SK-N-SH treated with all-trans-retinoic acid at 6 μM for 48 hours (cell line): ENCODE data around the gene ZDHHC4.
"Not testable (repeated sequence)": the region's sequence is repeated elsewhere in the genome, so short reads cannot be mapped to it uniquely, and the experiment has no call there.

Experiments
- ARNTL ChIP-seq: fragments of 450-650 bp; formaldehyde crosslinking; IDR thresholded peaks from 2 replicates; pipeline ENCODE4 v1.5.0; 2020; ENCODE audit warnings: low read depth, mild to moderate bottlenecking, moderate library complexity, borderline replicate concordance
- BACH2 ChIP-seq: fragments of 250-450 bp; sonication (Bioruptor Pico); IDR thresholded peaks from 2 replicates; pipeline ENCODE4 v1.9.0; 2021; ENCODE audit warnings: mild to moderate bottlenecking, borderline replicate concordance
- ESRRG ChIP-seq: fragments of 250-450 bp; sonication (Bioruptor Pico); IDR thresholded peaks from 2 replicates; pipeline ENCODE4 v1.6.1; 2021; ENCODE audit warnings: mild to moderate bottlenecking
- GLIS3 ChIP-seq: fragments of 250-450 bp; sonication (Bioruptor Pico); IDR thresholded peaks from 2 replicates; pipeline ENCODE4 v1.5.0; 2020; ENCODE audit warnings: mild to moderate bottlenecking, moderate library complexity
- OSR1 ChIP-seq: fragments of 250-450 bp; sonication (Bioruptor Pico); IDR thresholded peaks from 2 replicates; pipeline ENCODE4 v1.8.0; 2022; ENCODE audit warnings: moderate library complexity, mild to moderate bottlenecking, inconsistent platforms
- PATZ1 ChIP-seq: fragments of 250-450 bp; sonication (Bioruptor Pico); IDR thresholded peaks from 2 replicates; pipeline ENCODE4 v1.8.0; 2020; ENCODE audit warnings: mild to moderate bottlenecking, moderate library complexity, borderline replicate concordance
- TOX ChIP-seq: fragments of 250-450 bp; sonication (Bioruptor Pico); IDR thresholded peaks from 2 replicates; pipeline ENCODE4 v1.8.0; 2021; ENCODE audit warnings: mild to moderate bottlenecking, moderate library complexity, borderline replicate concordance
- ZFP30 ChIP-seq: fragments of 450-650 bp; formaldehyde crosslinking; IDR thresholded peaks from 2 replicates; pipeline ENCODE4 v1.5.0; 2022; ENCODE audit warnings: mild to moderate bottlenecking, moderate library complexity
- ZNF565 ChIP-seq: fragments of 450-650 bp; formaldehyde crosslinking; conservative IDR thresholded peaks from 2 replicates; pipeline ENCODE4 v1.5.0; 2020; ENCODE audit warnings: low read depth, mild to moderate bottlenecking, moderate library complexity
- ZNF70 ChIP-seq: fragments of 450-650 bp; formaldehyde crosslinking; IDR thresholded peaks from 2 replicates; pipeline ENCODE4 v1.5.0; 2020; ENCODE audit warnings: mild to moderate bottlenecking, moderate library complexity
- ZNF8 ChIP-seq: fragments of 450-650 bp; formaldehyde crosslinking; IDR thresholded peaks from 2 replicates; pipeline ENCODE4 v1.5.0; 2020; ENCODE audit warnings: mild to moderate bottlenecking, moderate library complexity
- TF ChIP-seq, protein P1 (sequence below): fragments of 250-450 bp; sonication (Bioruptor Pico); IDR thresholded peaks from 2 replicates; pipeline ENCODE4 v1.5.1; 2020; ENCODE audit warnings: low read depth, mild to moderate bottlenecking, moderate library complexity

DNA sequence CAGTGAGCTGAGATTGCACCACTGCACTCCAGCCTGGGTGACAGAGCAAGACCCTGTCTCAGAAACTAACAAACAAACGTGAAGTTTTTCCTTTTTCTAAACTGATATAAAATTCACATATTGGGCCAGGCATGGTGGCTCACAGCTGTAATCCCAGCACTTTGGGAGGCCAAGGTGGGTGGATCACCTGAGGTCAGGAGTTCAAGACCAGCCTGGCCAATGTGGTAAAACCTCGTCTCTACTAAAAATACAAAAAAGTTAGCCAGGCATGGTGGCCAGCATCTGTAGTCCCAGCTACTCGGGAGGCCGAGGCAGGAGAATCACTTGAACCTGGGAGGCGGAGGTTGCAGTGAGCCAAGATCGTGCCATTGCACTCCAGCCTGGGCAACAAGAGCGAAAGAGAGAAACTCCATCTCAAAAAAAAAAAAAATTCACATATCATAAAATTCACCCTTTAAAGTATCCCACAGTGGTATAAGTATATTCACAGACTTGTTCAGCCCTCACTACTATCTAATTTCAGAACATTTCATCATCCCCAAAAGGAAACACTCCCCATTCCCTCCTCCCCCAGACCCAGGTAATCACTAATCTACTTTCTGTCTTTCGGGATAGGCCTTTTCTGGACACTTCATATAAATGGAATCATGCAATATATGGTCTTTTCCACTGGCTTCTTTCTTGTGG is 8.6 kb downstream of the ZDHHC4 start:
- TF ChIP-seq GLIS3 (CRISPR knock-in tag); ZFP30; ARNTL (CRISPR knock-in tag); ZNF70 (CRISPR knock-in tag); TOX (CRISPR knock-in tag); PATZ1 (CRISPR knock-in tag); ZNF565 (CRISPR knock-in tag); OSR1 (CRISPR knock-in tag); BACH2; ESRRG (CRISPR knock-in tag); ZNF8: not testable (repeated sequence)
- TF ChIP-seq, protein P1, sequence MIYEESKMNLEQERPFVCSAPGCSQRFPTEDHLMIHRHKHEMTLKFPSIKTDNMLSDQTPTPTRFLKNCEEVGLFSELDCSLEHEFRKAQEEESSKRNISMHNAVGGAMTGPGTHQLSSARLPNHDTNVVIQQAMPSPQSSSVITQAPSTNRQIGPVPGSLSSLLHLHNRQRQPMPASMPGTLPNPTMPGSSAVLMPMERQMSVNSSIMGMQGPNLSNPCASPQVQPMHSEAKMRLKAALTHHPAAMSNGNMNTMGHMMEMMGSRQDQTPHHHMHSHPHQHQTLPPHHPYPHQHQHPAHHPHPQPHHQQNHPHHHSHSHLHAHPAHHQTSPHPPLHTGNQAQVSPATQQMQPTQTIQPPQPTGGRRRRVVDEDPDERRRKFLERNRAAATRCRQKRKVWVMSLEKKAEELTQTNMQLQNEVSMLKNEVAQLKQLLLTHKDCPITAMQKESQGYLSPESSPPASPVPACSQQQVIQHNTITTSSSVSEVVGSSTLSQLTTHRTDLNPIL = not testable (repeated sequence)
